ENCODE results near the gene WDR17. TPM values are rescaled to one million over a fixed set of nuclear protein-coding genes. Genes with fewer than 3 reads are reported as not detected.

Gene WDR17
- total RNA-seq, 2 donors from 2014 or later, result 0.89 to 1.1 TPM

- intact Hi-C loops (cut with DNase I, micrococcal nuclease), result no loop called here
- DNase-seq (no peak), ATAC-seq (no peak)
Observed at GRCh38 chr4:176223561-176223960, 157.9 kb downstream of the WDR17 start.

- ATAC-seq (no peak), DNase-seq (no peak)
- intact Hi-C loops (cut with DNase I, micrococcal nuclease), result no loop called here
Observed at GRCh38 chr4:176226736-176227135, 161.1 kb downstream of the WDR17 start.

DNA sequence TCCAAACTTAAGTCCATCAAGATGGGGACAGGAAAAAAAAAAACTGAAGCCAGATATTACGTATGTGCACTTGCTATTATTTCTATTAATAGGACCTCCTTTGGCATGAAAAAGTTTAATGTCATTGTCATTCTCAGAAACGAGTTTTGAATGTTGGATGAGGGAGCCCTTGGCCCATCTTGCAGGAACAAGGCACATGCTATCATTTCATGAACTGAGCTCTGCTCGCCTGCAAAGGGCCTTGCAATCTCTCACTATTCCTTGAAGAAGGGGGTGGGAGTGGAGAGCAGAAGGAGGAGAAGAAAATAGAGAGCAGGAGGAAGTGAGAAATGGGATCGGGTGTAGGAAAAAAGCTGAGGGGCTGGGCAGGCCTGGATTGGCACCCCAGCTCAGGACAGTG, 164.0 kb downstream of the WDR17 start:
- intact Hi-C loops (cut with DNase I, micrococcal nuclease), result no loop called here
- no peak for ATAC-seq
- DNase-seq, result no peak

Other genes starting within 250 kb of the WDR17 start
- gene SPATA4, start 129.7 kb downstream of the WDR17 start, total RNA-seq, result not detected
- 1 to 10 TPM in 1 of 2 donors, not detected in 1; 2.1 TPM for gene ASB5, start 203.4 kb downstream of the WDR17 start, total RNA-seq

Measured in left colon (tissue), 2 donors.